ENCODE measurements around the gene MAFF.

MAFF gene

DNA sequence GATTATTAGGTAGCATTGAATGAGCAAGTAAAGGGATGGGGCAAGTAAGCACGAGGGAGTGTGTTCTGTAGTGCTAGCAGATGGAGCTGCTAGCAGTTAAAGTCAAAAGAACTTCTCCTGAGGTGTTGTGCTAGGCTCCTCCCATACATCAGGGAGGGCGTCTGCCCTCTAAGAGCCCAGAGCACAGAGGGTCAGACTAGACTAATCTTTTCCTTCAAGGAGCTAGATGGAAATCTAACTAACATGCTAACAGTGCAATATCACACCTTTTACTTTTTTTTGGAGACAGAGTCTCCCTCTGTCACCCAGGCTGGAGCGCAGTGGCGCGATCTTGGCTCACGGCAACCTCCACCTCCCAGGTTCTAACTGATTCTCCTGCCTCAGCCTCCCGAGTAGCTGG lies 17.0 kb upstream of the MAFF start:
- H3K9me3 ChIP-seq (ENCODE audit: low read depth, low read length) = no peaks in the 10 kb centered on the region
- H3K4me3 ChIP-seq = no peak overlapping the region
- no peaks in the 10 kb centered on the region for H3K36me3 ChIP-seq (ENCODE audit: insufficient read depth, low read length)
- no peak overlapping the region for H3K9ac ChIP-seq (ENCODE audit: insufficient read length)
- no peak overlapping the region for H3K27ac ChIP-seq
- no peak for DNase-seq (ENCODE audit: low read depth, low spot score)
- TF ChIP-seq EZH2 (IDR thresholded peaks at IDR 0.05) = no peak
- TF ChIP-seq POLR2AphosphoS5 (IDR thresholded peaks at IDR 0.05; ENCODE audit: borderline replicate concordance, low read depth, low read length) = no peak
- TF ChIP-seq FOXP2 (optimal IDR thresholded peaks at IDR 0.05; ENCODE audit: control extremely low read depth, extremely low read length, insufficient read depth) = no peak

- no peak overlapping the region for H3K27ac ChIP-seq
- DNase-seq (ENCODE audit: low read depth, low spot score) = no peak
- H3K36me3 ChIP-seq (ENCODE audit: insufficient read depth, low read length) = no peaks in the 10 kb centered on the region
- no peak overlapping the region for H3K9ac ChIP-seq (ENCODE audit: insufficient read length)
- H3K4me3 ChIP-seq = no peak overlapping the region
- TF ChIP-seq EZH2 (IDR thresholded peaks at IDR 0.05) (no peak), POLR2AphosphoS5 (IDR thresholded peaks at IDR 0.05; ENCODE audit: borderline replicate concordance, low read depth, low read length) (no peak), FOXP2 (optimal IDR thresholded peaks at IDR 0.05; ENCODE audit: control extremely low read depth, extremely low read length, insufficient read depth) (no peak)
- H3K9me3 ChIP-seq (ENCODE audit: low read depth, low read length) = no peaks in the 10 kb centered on the region
These were observed 15.4 kb upstream of the MAFF start for GRCh38 chr22:38186429-38186828.

DNA sequence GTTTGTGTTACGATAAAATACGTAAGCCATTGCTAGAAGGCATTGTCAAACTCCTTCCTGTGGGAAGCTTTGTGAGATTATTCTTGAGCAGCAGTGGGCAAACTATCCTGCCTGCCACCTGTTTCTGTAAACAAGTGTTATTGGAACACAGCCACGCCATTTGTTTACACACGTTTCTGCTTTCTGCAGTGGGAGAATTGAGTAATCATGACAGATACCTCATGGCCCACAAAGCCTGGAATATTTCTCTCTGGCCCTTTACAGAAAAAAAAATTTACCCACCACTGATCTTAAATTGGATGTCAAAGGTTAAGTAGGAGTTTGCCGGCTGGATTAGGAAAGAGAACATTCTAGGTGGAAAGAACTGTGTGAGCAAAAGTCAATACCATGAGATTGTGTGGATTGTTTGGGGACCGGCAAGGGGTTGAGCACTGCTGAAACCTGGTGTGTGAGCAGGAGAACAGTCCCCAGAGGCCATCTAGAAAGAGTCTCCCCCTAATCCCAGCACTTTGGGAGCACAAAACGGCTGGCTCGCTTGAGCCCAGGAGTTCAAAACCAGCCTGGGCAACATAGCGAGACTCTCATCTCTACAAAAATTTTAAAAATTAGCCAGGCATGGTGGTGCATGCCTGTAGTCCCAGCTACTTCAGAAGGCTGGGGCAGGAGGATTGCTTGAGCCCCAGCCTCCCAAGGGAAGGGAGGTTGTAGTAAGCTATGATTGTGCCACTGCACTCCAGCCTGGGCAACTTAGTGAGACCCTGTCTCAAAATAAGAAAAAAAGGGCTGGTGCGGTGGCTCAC lies 14.2 kb upstream of the MAFF start:
- H3K9ac ChIP-seq (ENCODE audit: insufficient read length) = no peak overlapping the region
- no peak overlapping the region for H3K4me3 ChIP-seq
- TF ChIP-seq FOXP2 (optimal IDR thresholded peaks at IDR 0.05; ENCODE audit: control extremely low read depth, extremely low read length, insufficient read depth) (no peak), EZH2 (IDR thresholded peaks at IDR 0.05) (no peak), POLR2AphosphoS5 (IDR thresholded peaks at IDR 0.05; ENCODE audit: borderline replicate concordance, low read depth, low read length) (no peak)
- H3K36me3 ChIP-seq (ENCODE audit: insufficient read depth, low read length) = no peaks in the 10 kb centered on the region
- DNase-seq (ENCODE audit: low read depth, low spot score) = no peak
- H3K27ac ChIP-seq = no peak overlapping the region
- H3K9me3 ChIP-seq (ENCODE audit: low read depth, low read length) = no peaks in the 10 kb centered on the region

DNA sequence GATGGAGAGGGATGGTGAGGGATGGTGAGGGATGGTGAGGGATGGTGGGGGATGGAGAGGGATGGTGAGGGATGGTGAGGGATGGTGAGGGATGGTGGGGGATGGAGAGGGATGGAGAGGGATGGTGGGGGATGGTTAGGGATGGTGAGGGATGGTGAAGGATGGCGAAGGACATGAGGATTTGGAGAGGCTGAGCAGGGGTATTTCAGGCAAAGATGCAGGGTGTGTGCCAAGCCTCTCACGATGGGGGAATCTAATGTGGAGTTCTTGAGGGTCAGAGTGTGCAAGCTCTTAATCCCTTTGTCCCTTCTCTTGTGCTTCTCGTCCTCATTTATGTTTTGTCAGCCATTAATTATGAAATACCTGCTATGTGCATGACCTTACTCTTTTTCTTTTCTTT lies 12.7 kb upstream of the MAFF start:
- TF ChIP-seq POLR2AphosphoS5 (IDR thresholded peaks at IDR 0.05; ENCODE audit: borderline replicate concordance, low read depth, low read length) (no peak), FOXP2 (optimal IDR thresholded peaks at IDR 0.05; ENCODE audit: control extremely low read depth, extremely low read length, insufficient read depth) (no peak), EZH2 (IDR thresholded peaks at IDR 0.05) (no peak)
- H3K27ac ChIP-seq = no peak overlapping the region
- no peaks in the 10 kb centered on the region for H3K36me3 ChIP-seq (ENCODE audit: insufficient read depth, low read length)
- H3K9ac ChIP-seq (ENCODE audit: insufficient read length) = no peak overlapping the region
- H3K4me3 ChIP-seq = no peak overlapping the region
- DNase-seq (ENCODE audit: low read depth, low spot score) = no peak
- no peaks in the 10 kb centered on the region for H3K9me3 ChIP-seq (ENCODE audit: low read depth, low read length)

DNA sequence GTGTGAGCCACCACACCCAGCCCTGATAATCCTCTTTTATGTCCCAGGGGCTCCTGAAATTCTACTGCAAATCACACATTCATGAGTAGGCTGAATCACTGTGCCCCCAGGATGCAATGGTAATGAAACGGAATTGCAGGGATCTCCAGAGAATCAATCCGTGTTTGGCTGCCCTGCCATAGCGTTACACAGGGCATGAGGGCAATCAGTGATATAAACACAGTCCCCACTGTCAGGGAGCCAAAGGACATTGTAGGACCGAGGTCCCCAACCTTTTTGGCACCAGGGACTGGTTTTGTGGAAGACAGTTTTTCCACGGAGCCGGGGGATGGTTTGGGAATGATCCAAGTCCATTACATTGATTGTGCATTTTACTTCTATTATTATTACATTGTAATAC lies 11.2 kb upstream of the MAFF start:
- DNase-seq (ENCODE audit: low read depth, low spot score) = no peak
- no peaks in the 10 kb centered on the region for H3K9me3 ChIP-seq (ENCODE audit: low read depth, low read length)
- no peaks in the 10 kb centered on the region for H3K36me3 ChIP-seq (ENCODE audit: insufficient read depth, low read length)
- no peak overlapping the region for H3K4me3 ChIP-seq
- no peak overlapping the region for H3K27ac ChIP-seq
- H3K9ac ChIP-seq (ENCODE audit: insufficient read length) = no peak overlapping the region
- TF ChIP-seq FOXP2 (optimal IDR thresholded peaks at IDR 0.05; ENCODE audit: control extremely low read depth, extremely low read length, insufficient read depth) = no peak
- no peak for TF ChIP-seq POLR2AphosphoS5 (IDR thresholded peaks at IDR 0.05; ENCODE audit: borderline replicate concordance, low read depth, low read length)
- no peak for TF ChIP-seq EZH2 (IDR thresholded peaks at IDR 0.05)

- DNase-seq (ENCODE audit: low read depth, low spot score) = no peak
- H3K36me3 ChIP-seq (ENCODE audit: insufficient read depth, low read length) = no peaks in the 10 kb centered on the region
- no peak for TF ChIP-seq POLR2AphosphoS5 (IDR thresholded peaks at IDR 0.05; ENCODE audit: borderline replicate concordance, low read depth, low read length)
- no peak for TF ChIP-seq EZH2 (IDR thresholded peaks at IDR 0.05)
- TF ChIP-seq FOXP2 (optimal IDR thresholded peaks at IDR 0.05; ENCODE audit: control extremely low read depth, extremely low read length, insufficient read depth) = no peak
These were observed 10.7 kb upstream of the MAFF start for GRCh38 chr22:38191055-38191454.

GRCh38 chr22:38191731-38192474 lies 9.9 kb upstream of the MAFF start:
- TF ChIP-seq EZH2 (IDR thresholded peaks at IDR 0.05) (no peak), POLR2AphosphoS5 (IDR thresholded peaks at IDR 0.05; ENCODE audit: borderline replicate concordance, low read depth, low read length) (no peak), FOXP2 (optimal IDR thresholded peaks at IDR 0.05; ENCODE audit: control extremely low read depth, extremely low read length, insufficient read depth) (no peak)
- Histone ChIP-seq H3K36me3 (ENCODE audit: insufficient read depth, low read length) (no peaks in the 10 kb centered on the region), H3K9me3 (ENCODE audit: low read depth, low read length) (no peaks in the 10 kb centered on the region), H3K27ac (no peak overlapping the region), H3K4me3 (no peak overlapping the region), H3K9ac (ENCODE audit: insufficient read length) (no peak overlapping the region)
- DNase-seq (ENCODE audit: low read depth, low spot score) = no peak

More at GRCh38 chr22:38191055-38191454, 10.7 kb upstream of the MAFF start:
- Histone ChIP-seq H3K9ac (ENCODE audit: insufficient read length) (no peak overlapping the region), H3K4me3 (no peak overlapping the region), H3K9me3 (ENCODE audit: low read depth, low read length) (no peaks in the 10 kb centered on the region), H3K27ac (no peak overlapping the region)

GRCh38 chr22:38192475-38192863 lies 9.3 kb upstream of the MAFF start:
- Histone ChIP-seq H3K4me3 (no peak overlapping the region), H3K36me3 (ENCODE audit: insufficient read depth, low read length) (no peaks in the 10 kb centered on the region), H3K27ac (no peak overlapping the region), H3K9ac (ENCODE audit: insufficient read length) (no peak overlapping the region), H3K9me3 (ENCODE audit: low read depth, low read length) (no peaks in the 10 kb centered on the region)
- TF ChIP-seq FOXP2 (optimal IDR thresholded peaks at IDR 0.05; ENCODE audit: control extremely low read depth, extremely low read length, insufficient read depth) (no peak), POLR2AphosphoS5 (IDR thresholded peaks at IDR 0.05; ENCODE audit: borderline replicate concordance, low read depth, low read length) (no peak), EZH2 (IDR thresholded peaks at IDR 0.05) (no peak)
- DNase-seq (ENCODE audit: low read depth, low spot score) = no peak

Data from SK-N-MC (cell line).